Fibroblast of skin of back (primary cell): ENCODE data around the gene ZC3H10. TPM values are rescaled to one million over a fixed set of nuclear protein-coding genes. Genes with fewer than 3 reads are reported as not detected.
"Not testable (repeated sequence)": the region's sequence is repeated elsewhere in the genome, so short reads cannot be mapped to it uniquely, and the experiment has no call there.

Source experiments
- DNase-seq: peaks from one replicate; pipeline ENCODE4 v3.0.0-alpha.2; 2013
- polyA plus RNA-seq, 2 experiments: library from polyadenylated mRNA; unstranded; fragments of 120-200 nt; gene quantifications; one replicate each; pipeline ENCODE4 v1.2.1, GENCODE V29; 2013; ENCODE audit not compliant: insufficient read length in 2 of 2

Gene ZC3H10
- polyA plus RNA-seq (2013, experiment 1 of 2; ENCODE audit: insufficient read length), result 5.5 TPM
- polyA plus RNA-seq (2013, experiment 2 of 2; ENCODE audit: insufficient read length), result 4.0 TPM

GRCh38 chr12:56117778-56118687 is at the start of gene ZC3H10:
TSS of gene ZC3H10 (plus strand) at chr12:56118266. CDS start at chr12:56120563, 2,297 bp downstream.
- peak; percentile 99 for DNase-seq

GRCh38 chr12:56071648-56072047 is 46.4 kb upstream of the ZC3H10 start:
- peak; percentile 73 for DNase-seq

- no peak for DNase-seq
Measured at GRCh38 chr12:56074396-56074795, 43.7 kb upstream of the ZC3H10 start.

GRCh38 chr12:56077966-56078365 is 40.1 kb upstream of the ZC3H10 start:
- DNase-seq, result not testable (repeated sequence)

GRCh38 chr12:56078427-56078826 is 39.6 kb upstream of the ZC3H10 start:
- no peak for DNase-seq

- DNase-seq, result peak; percentile 79
Measured at GRCh38 chr12:56078931-56079722, 38.9 kb upstream of the ZC3H10 start.

GRCh38 chr12:56079723-56080555 is 38.1 kb upstream of the ZC3H10 start, which contains the start of gene ERBB3:
TSS of gene ERBB3 (plus strand) at chr12:56080165. CDS start at chr12:56080301, 136 bp downstream.
- DNase-seq, result peak; percentile 85

GRCh38 chr12:56080556-56081138 is 37.4 kb upstream of the ZC3H10 start:
- DNase-seq, result no peak

GRCh38 chr12:56081393-56082347 is 36.4 kb upstream of the ZC3H10 start:
- DNase-seq, result no peak

- no peak for DNase-seq
Measured at GRCh38 chr12:56082382-56082781, 35.7 kb upstream of the ZC3H10 start.

- no peak for DNase-seq
Measured at GRCh38 chr12:56082967-56083366, 35.1 kb upstream of the ZC3H10 start.

- DNase-seq, result no peak
Measured at GRCh38 chr12:56084958-56085543, 33.0 kb upstream of the ZC3H10 start.

GRCh38 chr12:56086096-56086495 is 32.0 kb upstream of the ZC3H10 start:
- no peak for DNase-seq

- no peak for DNase-seq
Measured at GRCh38 chr12:56086608-56087007, 31.5 kb upstream of the ZC3H10 start.

GRCh38 chr12:56087220-56087619 is 30.8 kb upstream of the ZC3H10 start:
- DNase-seq, result no peak

GRCh38 chr12:56097738-56098137 is 20.3 kb upstream of the ZC3H10 start:
- DNase-seq, result no peak

GRCh38 chr12:56098592-56098991 is 19.5 kb upstream of the ZC3H10 start:
- DNase-seq, result no peak

GRCh38 chr12:56099787-56100186 is 18.3 kb upstream of the ZC3H10 start:
- no peak for DNase-seq

- DNase-seq, result no peak
Measured at GRCh38 chr12:56101045-56101444, 17.0 kb upstream of the ZC3H10 start.

- DNase-seq, result no peak
Measured at GRCh38 chr12:56102683-56103065, 15.4 kb upstream of the ZC3H10 start.
